Mesendoderm (in vitro differentiated cells): ENCODE results near the gene RNF11.

Experiments used
- DNase-seq: peaks from one replicate; pipeline ENCODE4 v3.0.0; 2013
- H2AK5ac ChIP-seq: 2 replicates; pipeline ENCODE4 v1.6.1; 2013; ENCODE audit warnings: low read length, inconsistent platforms
- H2BK120ac ChIP-seq: 2 replicates; pipeline ENCODE4 v1.6.1; 2013; ENCODE audit warnings: low read depth, mild to moderate bottlenecking, low read length, moderate library complexity, mixed read lengths
- H2BK15ac ChIP-seq: replicated peaks from 2 replicates; pipeline ENCODE4 v1.6.1; 2013; ENCODE audit warnings: low read depth, mild to moderate bottlenecking, moderate library complexity
- H2BK5ac ChIP-seq: 2 replicates; pipeline ENCODE4 v1.6.1; 2013; ENCODE audit warnings: low read length, inconsistent platforms
- H3K18ac ChIP-seq: 2 replicates; pipeline ENCODE4 v1.6.1; 2013; ENCODE audit warnings: mild to moderate bottlenecking, low read length, mixed read lengths
- H3K23ac ChIP-seq: one replicate; pipeline ENCODE4 v1.6.1; 2013; ENCODE audit warnings: low read length
- H3K27ac ChIP-seq: 2 replicates; pipeline ENCODE4 v1.5.1; 2013; ENCODE audit warnings: low read depth, mild to moderate bottlenecking, inconsistent platforms, low read length, moderate library complexity
- H3K27me3 ChIP-seq: 2 replicates; pipeline ENCODE4 v1.6.1; 2013; ENCODE audit warnings: low read length, control low read depth, mild to moderate bottlenecking, inconsistent platforms; ENCODE audit not compliant: insufficient read depth, poor library complexity
- H3K36me3 ChIP-seq: 2 replicates; pipeline ENCODE4 v1.6.1; 2013; ENCODE audit warnings: low read length, inconsistent platforms; ENCODE audit not compliant: control insufficient read depth, insufficient read depth
- H3K4ac ChIP-seq: one replicate; pipeline ENCODE4 v1.6.1; 2013; ENCODE audit warnings: low read depth, mild to moderate bottlenecking, low read length, moderate library complexity
- H3K4me1 ChIP-seq: 2 replicates; pipeline ENCODE4 v1.6.1; 2013; ENCODE audit warnings: low read depth, low read length, inconsistent platforms; ENCODE audit not compliant: control insufficient read depth
- H3K4me2 ChIP-seq: 2 replicates; pipeline ENCODE4 v1.6.1; 2013; ENCODE audit warnings: low read length
- H3K4me3 ChIP-seq: 2 replicates; pipeline ENCODE4 v1.5.1; 2013; ENCODE audit warnings: mild to moderate bottlenecking, low read length
- H3K56ac ChIP-seq: one replicate; pipeline ENCODE4 v1.6.1; 2013; ENCODE audit warnings: low read length
- H3K79me1 ChIP-seq: 2 replicates; pipeline ENCODE4 v1.6.1; 2013; ENCODE audit warnings: low read length, inconsistent platforms
- H3K79me2 ChIP-seq: 2 replicates; pipeline ENCODE4 v1.6.1; 2013; ENCODE audit warnings: mild to moderate bottlenecking, low read length; ENCODE audit not compliant: control insufficient read depth, insufficient read depth
- H3K9ac ChIP-seq: 2 replicates; pipeline ENCODE4 v1.6.1; 2013; ENCODE audit warnings: low read length, inconsistent platforms
- H4K5ac ChIP-seq: one replicate; pipeline ENCODE4 v1.6.1; 2013; ENCODE audit warnings: low read length
- H4K8ac ChIP-seq: one replicate; pipeline ENCODE4 v1.6.1; 2013; ENCODE audit warnings: low read depth, mild to moderate bottlenecking, control low read depth, low read length, moderate library complexity
- WGBS: extraction: QIAGEN DNeasy Blood & Tissue Kit; methylation state at CpG from one replicate; pipeline ENCODE4 v1.1.7; 2013; ENCODE audit warnings: low lambda C conversion rate, missing lambda C conversion rate; ENCODE audit not compliant: insufficient coverage; ENCODE audit errors: extremely low coverage; 5-methylcytosine and 5-hydroxymethylcytosine counted together

Gene RNF11

GRCh38 chr1:51236531-51237350, 668 bp downstream of the RNF11 start:
- Histone ChIP-seq H3K36me3 (no peaks in the 10 kb centered on the region), H3K9ac (peak overlapping the region; percentile 79), H3K23ac (peak overlapping the region; percentile 4), H3K4ac (peak overlapping the region; percentile 1), H3K27me3 (no peaks in the 10 kb centered on the region), H3K4me1 (peaks cover 8% of the 10 kb centered on the region), H2BK120ac (no peak overlapping the region), H3K56ac (peak overlapping the region; percentile 89), H3K4me3 (peak overlapping the region; percentile 98), H3K79me2 (peaks cover 38% of the 10 kb centered on the region), H2BK5ac (peak overlapping the region; percentile 35), H4K8ac (no peak overlapping the region), H3K27ac (peak overlapping the region; percentile 42), H4K5ac (no peak overlapping the region), H3K18ac (peak overlapping the region; percentile 23), H3K4me2 (peak overlapping the region; percentile 71), H2AK5ac (no peak overlapping the region), H2BK15ac (no peak overlapping the region), H3K79me1 (peaks cover 12% of the 10 kb centered on the region)
- WGBS = no CpG with 5 or more reads among the region's 54 CpGs
- DNase-seq = peak; percentile 51

- Histone ChIP-seq H2AK5ac (no peak overlapping the region), H2BK15ac (no peak overlapping the region), H3K27ac (no peak overlapping the region), H2BK120ac (no peak overlapping the region), H4K8ac (no peak overlapping the region), H3K4me2 (peak overlapping the region; percentile 71), H3K4me1 (peaks cover 8% of the 10 kb centered on the region), H3K18ac (no peak overlapping the region), H3K79me2 (peaks cover 39% of the 10 kb centered on the region), H3K9ac (peak overlapping the region; percentile 79), H4K5ac (no peak overlapping the region), H3K4me3 (peak overlapping the region; percentile 98), H3K56ac (peak overlapping the region; percentile 89), H2BK5ac (no peak overlapping the region), H3K27me3 (no peaks in the 10 kb centered on the region), H3K4ac (no peak overlapping the region), H3K23ac (no peak overlapping the region), H3K79me1 (peaks cover 12% of the 10 kb centered on the region), H3K36me3 (no peaks in the 10 kb centered on the region)
- DNase-seq = no peak
- WGBS = no CpG with 5 or more reads among the region's 9 CpGs
These were observed 1.4 kb downstream of the RNF11 start for GRCh38 chr1:51237351-51238033.

GRCh38 chr1:51238034-51238403, 1.9 kb downstream of the RNF11 start:
- no peak overlapping the region for H3K4ac ChIP-seq
- no peak overlapping the region for H4K5ac ChIP-seq
- no peak overlapping the region for H2BK5ac ChIP-seq
- H3K27me3 ChIP-seq = no peaks in the 10 kb centered on the region
- no peak overlapping the region for H2AK5ac ChIP-seq
- H3K23ac ChIP-seq = no peak overlapping the region
- peaks cover 12% of the 10 kb centered on the region for H3K79me1 ChIP-seq
- H3K79me2 ChIP-seq = peaks cover 40% of the 10 kb centered on the region
- peaks cover 8% of the 10 kb centered on the region for H3K4me1 ChIP-seq
- no peaks in the 10 kb centered on the region for H3K36me3 ChIP-seq
- H3K4me2 ChIP-seq = peak overlapping the region; percentile 7
- no peak overlapping the region for H3K27ac ChIP-seq
- H3K18ac ChIP-seq = no peak overlapping the region
- H2BK120ac ChIP-seq = no peak overlapping the region
- H3K56ac ChIP-seq = peak overlapping the region; percentile 12
- DNase-seq = peak; percentile 19
- no CpG with 5 or more reads among the region's 7 CpGs for WGBS
- no peak overlapping the region for H2BK15ac ChIP-seq
- H3K9ac ChIP-seq = peak overlapping the region; percentile 61
- H3K4me3 ChIP-seq = peak overlapping the region; percentile 11
- no peak overlapping the region for H4K8ac ChIP-seq

- peaks cover 6% of the 10 kb centered on the region for H3K4me1 ChIP-seq
- no peak overlapping the region for H2AK5ac ChIP-seq
- H3K27ac ChIP-seq = no peak overlapping the region
- H2BK5ac ChIP-seq = no peak overlapping the region
- no peak overlapping the region for H3K18ac ChIP-seq
- DNase-seq = no peak
- H3K56ac ChIP-seq = no peak overlapping the region
- no peaks in the 10 kb centered on the region for H3K36me3 ChIP-seq
- H2BK120ac ChIP-seq = no peak overlapping the region
- H4K5ac ChIP-seq = no peak overlapping the region
- H3K4me2 ChIP-seq = no peak overlapping the region
- no peak overlapping the region for H3K4me3 ChIP-seq
- no peak overlapping the region for H3K4ac ChIP-seq
- peaks cover 47% of the 10 kb centered on the region for H3K79me2 ChIP-seq
- H2BK15ac ChIP-seq = no peak overlapping the region
- H3K79me1 ChIP-seq = peaks cover 12% of the 10 kb centered on the region
- H3K23ac ChIP-seq = no peak overlapping the region
- no peak overlapping the region for H4K8ac ChIP-seq
- no CpG with 5 or more reads among the region's 2 CpGs for WGBS
- H3K27me3 ChIP-seq = no peaks in the 10 kb centered on the region
- H3K9ac ChIP-seq = no peak overlapping the region
These were observed 4.0 kb downstream of the RNF11 start for GRCh38 chr1:51240084-51240483.

GRCh38 chr1:51241119-51241518, 5.0 kb downstream of the RNF11 start:
- Histone ChIP-seq H3K56ac (no peak overlapping the region), H4K5ac (no peak overlapping the region), H2BK5ac (no peak overlapping the region), H3K27ac (no peak overlapping the region), H3K9ac (no peak overlapping the region), H3K36me3 (no peaks in the 10 kb centered on the region), H3K18ac (no peak overlapping the region), H3K79me1 (peaks cover 12% of the 10 kb centered on the region), H2BK120ac (no peak overlapping the region), H4K8ac (no peak overlapping the region), H3K23ac (no peak overlapping the region), H3K4ac (no peak overlapping the region), H2BK15ac (no peak overlapping the region), H3K79me2 (peaks cover 52% of the 10 kb centered on the region), H3K4me2 (no peak overlapping the region), H2AK5ac (no peak overlapping the region), H3K4me3 (no peak overlapping the region), H3K4me1 (no peaks in the 10 kb centered on the region), H3K27me3 (no peaks in the 10 kb centered on the region)
- WGBS = no CpG with 5 or more reads among the region's 1 CpG
- DNase-seq = no peak
